K562 (cell line): ENCODE data around the gene SPATS2. TPM values are rescaled to one million over a fixed set of nuclear protein-coding genes. Genes with fewer than 3 reads are reported as not detected.

Source experiments
- ATAC-seq: fragments of 200-7000 bp; cut with Tn5 transposase; 3 replicates; pipeline ENCODE4 v1.9.1; 2020; ENCODE audit warnings: moderate library complexity
- BruUV-seq: library from RNA; stranded (reverse); fragments of 400-500 nt; replicated peaks from 2 replicates; lab custom pipeline; 2021; lab: Mats Ljungman, UMichigan
- CTCF ChIA-PET: fragments of 300-600 bp; formaldehyde crosslinking; extraction: SDS; loops from one replicate; lab custom pipeline; 2021; ENCODE audit warnings: low intra/inter-chr PET ratio; lab: Yijun Ruan, JAX
- POLR2A ChIA-PET: fragments of 300-600, 350-650 bp; sonication (Branson Sonifier 250); formaldehyde crosslinking; extraction: SDS; loops from one replicate; lab custom pipeline; 2021; ENCODE audit warnings: antibody characterized with exemption, inconsistent platforms; lab: Yijun Ruan, JAX
- DNase-seq, 4 experiments: peaks; one replicate each; pipeline versions ENCODE4 v3.0.0 to v3.0.0-alpha.2; 2011 to 2018; ENCODE audit warnings: low spot score in 3 of 4, mixed read lengths in 3 of 4; ENCODE audit errors: extremely low read depth in 1 of 4
- FAIRE-seq: peaks from 2 replicates; lab custom pipeline; 2011; peaks lifted over from hg19 to GRCh38; lab: Jason Lieb, UNC
- H2AFZ ChIP-seq: 2 replicates; pipeline ENCODE4 v1.6.0; 2011; ENCODE audit warnings: low read depth, low read length, control low read depth, inconsistent platforms
- H3K27ac ChIP-seq: fragments of 200-600 bp; 3 replicates; pipeline ENCODE4 v1.8.0; 2011; ENCODE audit warnings: low read depth, mild to moderate bottlenecking, control low read depth, inconsistent platforms, low read length, moderate library complexity, mixed read lengths; ENCODE audit errors: extremely low read depth
- H3K27me3 ChIP-seq, 2 experiments: fragments of 300-600 bp in 1 of 2; 2 replicates in 1 of 2; 3 replicates in 1 of 2; pipeline versions ENCODE4 v1.6.0 to v1.8.0; 2011; ENCODE audit warnings: inconsistent platforms in 2 of 2, low read length in 2 of 2, mild to moderate bottlenecking in 1 of 2, mixed read lengths in 1 of 2, moderate library complexity in 1 of 2; ENCODE audit not compliant: control insufficient read depth in 2 of 2, insufficient read depth in 2 of 2
- H3K36me3 ChIP-seq: fragments of 300-600 bp; 3 replicates; pipeline ENCODE4 v1.8.0; 2011; ENCODE audit warnings: mild to moderate bottlenecking, low read length, inconsistent platforms; ENCODE audit not compliant: control insufficient read depth, insufficient read depth
- H3K4me1 ChIP-seq, 2 experiments: fragments of 200-600 bp in 1 of 2; replicated peaks in 1 of 2; 2 replicates in 1 of 2; 3 replicates in 1 of 2; pipeline versions ENCODE4 v1.5.1 to v1.8.0; 2011; ENCODE audit warnings: inconsistent platforms in 2 of 2, low read length in 2 of 2, mild to moderate bottlenecking in 1 of 2, mixed read lengths in 1 of 2, moderate library complexity in 1 of 2; ENCODE audit not compliant: control insufficient read depth in 2 of 2, insufficient read depth in 2 of 2
- H3K4me2 ChIP-seq: 2 replicates; pipeline ENCODE4 v1.6.1; 2011; ENCODE audit warnings: low read length, control low read depth, inconsistent platforms, mixed read lengths; ENCODE audit not compliant: insufficient read depth
- H3K4me3 ChIP-seq: fragments of 200-600 bp; sonication (generic), shearing (Covaris generic); 2 replicates; pipeline ENCODE4 v1.5.1; 2016; ENCODE audit warnings: control low read depth, inconsistent platforms
- H3K79me2 ChIP-seq: fragments of 200-600 bp; 3 replicates; pipeline ENCODE4 v1.8.0; 2011; ENCODE audit warnings: low read length, inconsistent platforms; ENCODE audit not compliant: control insufficient read depth, insufficient read depth
- H3K9ac ChIP-seq, 2 experiments: 2 replicates each; pipeline versions ENCODE4 v1.6.0 to v1.6.1; 2011; ENCODE audit warnings: low read depth in 2 of 2, low read length in 2 of 2, control low read depth in 1 of 2, inconsistent platforms in 1 of 2, mild to moderate bottlenecking in 1 of 2, mixed read lengths in 1 of 2; ENCODE audit not compliant: insufficient read depth in 1 of 2
- H3K9me1 ChIP-seq: one replicate; pipeline ENCODE4 v1.6.0; 2011; ENCODE audit warnings: inconsistent platforms, mild to moderate bottlenecking, low read length, moderate library complexity; ENCODE audit not compliant: control insufficient read depth, insufficient read depth
- H3K9me3 ChIP-seq: replicated peaks from 2 replicates; pipeline ENCODE4 v1.5.1; 2011; ENCODE audit warnings: low read depth, low read length, inconsistent platforms; ENCODE audit not compliant: control insufficient read depth, insufficient read depth
- H4K20me1 ChIP-seq: replicated peaks from 2 replicates; pipeline ENCODE4 v1.6.1; 2011; ENCODE audit warnings: low read length, inconsistent platforms, mixed read lengths; ENCODE audit not compliant: control insufficient read depth, insufficient read depth
- ATF7 ChIP-seq: fragments of 450-650 bp; IDR thresholded peaks from 2 replicates; pipeline ENCODE4 v1.7.1; 2014; ENCODE audit warnings: mild to moderate bottlenecking, moderate library complexity
- CHD1 ChIP-seq: fragments of 200-600 bp; sonication (generic); IDR thresholded peaks from one replicate; pipeline ENCODE4 v1.6.1; 2012; ENCODE audit warnings: mild to moderate bottlenecking, moderate library complexity, low read length, inconsistent platforms
- GABPB2 ChIP-seq: fragments of 250-450 bp; sonication (Bioruptor Pico); conservative IDR thresholded peaks from 2 replicates; pipeline ENCODE4 v1.5.1; 2021; ENCODE audit warnings: mild to moderate bottlenecking
- MIER1 ChIP-seq: fragments of 450-650 bp; IDR thresholded peaks from 2 replicates; pipeline ENCODE4 v1.6.1; 2016; ENCODE audit warnings: antibody characterized with exemption, mild to moderate bottlenecking, low read depth
- MTA1 ChIP-seq: fragments of 450-650 bp; IDR thresholded peaks from 2 replicates; pipeline ENCODE4 v1.6.1; 2017; ENCODE audit warnings: borderline replicate concordance
- POU5F1 ChIP-seq: fragments of 150-350 bp; IDR thresholded peaks from 2 replicates; pipeline ENCODE4 v1.6.1; 2014; ENCODE audit warnings: borderline replicate concordance, low read length, low read depth, mild to moderate bottlenecking; ENCODE audit not compliant: partially characterized antibody
- SIRT6 ChIP-seq: IDR thresholded peaks from one replicate; pipeline ENCODE4 v1.6.1; 2012; ENCODE audit warnings: low read depth, mild to moderate bottlenecking, control low read depth, inconsistent platforms, low read length, moderate library complexity
- ZNF324 ChIP-seq: fragments of 250-450 bp; sonication (Bioruptor Pico); IDR thresholded peaks from 2 replicates; pipeline ENCODE4 v1.4.0; 2020; ENCODE audit warnings: mild to moderate bottlenecking
- ZNF436 ChIP-seq: fragments of 250-450, 450-650 bp; sonication (Bioruptor Pico); formaldehyde crosslinking; IDR thresholded peaks from 2 replicates; pipeline ENCODE4 v1.7.0; 2020; ENCODE audit warnings: mild to moderate bottlenecking
- ZNF778 ChIP-seq: fragments of 450-650 bp; formaldehyde crosslinking; IDR thresholded peaks from 2 replicates; pipeline ENCODE4 v1.4.0; 2020; ENCODE audit warnings: mild to moderate bottlenecking, moderate library complexity
- WGBS: fragments of 100-300 bp; shearing (Covaris generic); methylation state at CpG from one replicate; pipeline ENCODE4 v1.1.6; 2016; ENCODE audit warnings: low coverage, mixed read lengths; ENCODE audit not compliant: insufficient coverage; ENCODE audit errors: missing lambda C conversion rate; 5-methylcytosine and 5-hydroxymethylcytosine counted together
- in situ Hi-C: fragments of 300-500 bp; cut with MboI; formaldehyde crosslinking; loops from 4 replicates; pipeline ENCODE4 v1.15.0; 2018; ENCODE audit warnings: inconsistent platforms, mixed read lengths
- intact Hi-C: fragments of 100-400 bp; cut with micrococcal nuclease; formaldehyde crosslinking; loops from 2 replicates; pipeline ENCODE4 v1.14.2; 2022
- polyA plus RNA-seq, 8 experiments: library from polyadenylated mRNA; depleted of rRNA in 4 of 8; stranded (reverse) in 5 of 8; unstranded in 3 of 8; fragments of >200 nt; fragmentation: Nextera tagmentation in 2 of 8; fragmentation: Illumina TruSeq in 1 of 8; extraction: Ambion mirVana in 2 of 8; extraction: Trizol in 1 of 8; gene quantifications; 2 replicates each; pipeline versions ENCODE4 v1.2.1 to v1.2.3, GENCODE V29; 2011 to 2014; ENCODE audit warnings: inconsistent platforms in 1 of 8, missing spikeins in 1 of 8
- total RNA-seq, 7 experiments: library from RNA; depleted of rRNA in 6 of 7; stranded (reverse); fragments of >200 nt in 6 of 7; fragmentation: Illumina TruSeq in 2 of 7; extraction: Trizol in 2 of 7; gene quantifications; 2 replicates each; pipeline versions ENCODE4 v1.2.1 to v1.2.3, GENCODE V29; 2011 to 2021; ENCODE audit warnings: low replicate concordance in 1 of 7

Gene SPATS2
- total and polyA plus RNA-seq, 9 of the 15 experiments (the other 6 are each of a cell fraction or from before 2014, with no cell fraction given) = 5.4 to 48.2 (median 17.5) TPM

DNA sequence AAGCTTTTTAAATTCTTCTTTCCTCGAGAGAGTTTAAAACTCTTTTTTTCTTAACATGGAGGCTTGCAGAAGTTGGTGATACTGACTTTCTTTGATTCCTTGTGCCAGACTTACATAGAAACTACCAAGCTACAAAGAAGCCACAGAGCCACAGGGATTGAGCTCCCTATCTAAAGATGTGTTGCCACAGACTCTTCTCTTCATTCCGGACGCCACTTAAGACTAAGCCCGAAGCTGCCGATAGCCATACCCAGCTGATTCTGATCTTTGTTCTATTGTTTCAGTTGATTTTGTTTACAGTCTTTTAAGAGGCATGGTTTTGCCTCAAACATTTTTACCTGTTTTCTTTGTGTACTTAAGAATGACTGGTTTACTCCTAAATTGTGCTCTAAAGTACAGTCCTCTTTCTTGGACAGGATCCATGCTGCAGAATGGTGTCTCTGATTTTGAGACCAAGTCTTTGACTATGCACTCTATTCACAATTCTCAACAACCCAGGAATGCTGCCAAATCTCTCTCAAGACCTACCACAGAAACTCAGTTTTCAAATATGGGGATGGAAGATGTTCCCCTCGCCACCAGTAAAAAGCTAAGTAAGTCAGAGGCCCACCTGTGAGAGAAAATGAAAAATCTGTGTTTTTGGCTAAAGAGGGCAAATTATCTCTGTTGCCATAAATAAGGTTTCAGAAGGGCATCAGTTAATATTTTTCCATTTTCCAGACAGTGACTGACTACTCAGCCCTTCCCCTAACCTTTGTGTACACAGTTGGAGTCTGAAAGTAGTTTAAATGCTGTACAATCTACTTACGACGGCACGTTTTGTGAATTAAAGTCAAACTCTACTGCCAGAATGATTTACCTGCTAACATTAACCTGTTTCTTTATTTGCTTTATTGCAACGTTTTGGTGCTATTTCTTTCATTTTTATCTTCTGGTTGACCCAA lies 129.4 kb downstream of the SPATS2 start:
- no TSS peak for BruUV-seq
- Histone ChIP-seq H3K27me3 (no peaks in the 10 kb centered on the region), H3K36me3 (peaks cover 10% of the 10 kb centered on the region; the same call in 2 of the 3 replicates), H2AFZ (no peak overlapping the region), H3K9me3 (no peaks in the 10 kb centered on the region), H3K9me1 (no peaks in the 10 kb centered on the region), H3K4me2 (no peak overlapping the region), H3K27ac (no peak overlapping the region), H3K4me1 (no peaks in the 10 kb centered on the region), H3K79me2 (no peaks in the 10 kb centered on the region), H3K4me3 (no peak overlapping the region), H4K20me1 (no peaks in the 10 kb centered on the region), H3K9ac (no peak overlapping the region)
- ATAC-seq (no peak), FAIRE-seq (no peak), DNase-seq (no peak)
- WGBS = 80% methylated on average over 10 of the region's 10 CpGs
- ChIA-PET CTCF (no interaction called here), POLR2A (interaction anchor here (0.7 to 0.8 kb wide), 2 partner anchors 10 to 133 kb away, joined by 3 read pairs; no protein-coding TSS in a partner anchor)
- in situ Hi-C loops = no loop called here
- TF ChIP-seq GABPB2 (CRISPR knock-in tag) = no peak
- TF ChIP-seq ATF7 = no peak
- no peak for TF ChIP-seq ZNF436
- no peak for TF ChIP-seq ZNF778 (CRISPR knock-in tag)
- TF ChIP-seq CHD1 = no peak
- TF ChIP-seq MTA1 = no peak
- TF ChIP-seq POU5F1 = no peak
- no peak for TF ChIP-seq MIER1
- no peak for TF ChIP-seq SIRT6
- no peak for TF ChIP-seq ZNF324
- intact Hi-C loops = no loop called here
